Central memory CD4-positive, alpha-beta T cell (primary cell): ENCODE results near the gene MYNN.

Source experiments
- DNase-seq: peaks from one replicate; pipeline ENCODE4 v3.0.0; 2022

The MYNN gene

GRCh38 chr3:169836078-169836941 is 63.1 kb downstream of the MYNN start:
- DNase-seq: no peak

GRCh38 chr3:169836942-169837275 is 63.7 kb downstream of the MYNN start:
- no peak for DNase-seq

GRCh38 chr3:169838511-169839030 is 65.4 kb downstream of the MYNN start:
- DNase-seq: no peak
